Right ventricle myocardium superior (tissue), 1 donor: ENCODE measurements around the gene GPC6. TPM values are rescaled to one million over a fixed set of nuclear protein-coding genes. Genes with fewer than 3 reads are reported as not detected.
A peak's percentile ranks its signal among the peaks of the same experiment; 100 is the strongest.

Source experiments
- ATAC-seq: fragments of 200-7000 bp; cut with Tn5 transposase; one replicate; pipeline ENCODE4 v1.9.1; 2020; ENCODE audit warnings: mild to moderate bottlenecking; ENCODE audit not compliant: poor library complexity
- DNase-seq: peaks from one replicate; pipeline ENCODE4 v3.0.0-alpha.2; 2020
- intact Hi-C: fragments of 100-400 bp; cut with DNase I; formaldehyde crosslinking; loops from one replicate; pipeline ENCODE4 v1.11.2; 2022
- total RNA-seq: library from RNA; stranded (reverse); fragmentation: NEBNext Ultra II Directional; extraction: Animal tissue kit (Norgen Biotek cat#: 25700); gene quantifications from one replicate; pipeline ENCODE4 v1.2.1, GENCODE V29; 2021
- donor health status: DM: no; HTN: yes; CAD: no; lungs with severe emphysema.

Gene GPC6
- total RNA-seq, 1 donor from 2014 or later, result 3.3 TPM

DNA sequence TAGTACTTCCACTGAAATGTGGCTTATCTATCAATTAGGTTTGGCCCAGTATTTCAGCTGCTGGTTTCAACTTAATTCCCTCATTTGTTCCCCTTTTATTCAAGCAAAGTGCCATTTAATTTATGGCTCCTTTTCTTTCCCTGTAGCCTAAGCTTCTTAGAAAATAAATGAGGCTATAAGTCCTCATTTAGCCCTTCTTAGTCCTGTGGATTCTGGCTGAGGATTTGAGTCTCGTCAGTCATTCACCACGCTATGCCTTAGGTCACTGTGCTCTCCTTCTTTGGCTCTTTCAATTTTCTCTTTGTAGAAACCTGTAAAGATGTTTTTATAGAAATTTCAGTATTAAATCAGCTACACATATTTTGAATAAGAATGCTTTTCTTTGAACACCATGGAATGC is 579.1 kb downstream of the GPC6 start:
- no peak for ATAC-seq
- intact Hi-C loops, result no loop called here

DNA sequence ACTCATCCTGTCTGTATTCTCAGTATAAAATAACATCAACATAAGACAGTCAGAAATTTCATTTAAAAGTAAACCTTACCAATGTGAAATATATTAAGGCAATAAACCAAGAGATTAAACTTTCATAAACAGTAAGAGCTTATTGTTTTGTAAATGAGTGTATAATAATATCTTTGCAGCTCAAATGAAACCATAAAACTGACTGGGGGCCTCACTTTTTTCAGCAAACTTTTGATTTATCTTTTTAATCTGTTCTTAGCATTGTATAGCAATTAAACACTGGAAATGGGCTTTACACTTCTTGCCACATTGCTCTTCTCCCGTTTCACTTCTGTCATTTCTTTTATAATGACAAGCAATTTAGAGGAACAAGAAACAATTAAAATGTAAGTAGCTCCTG is 580.3 kb downstream of the GPC6 start:
- no peak for ATAC-seq

More for the DNA sequence above, 579.1 kb downstream of the GPC6 start:
- no peak for DNase-seq

GRCh38 chr13:93810264-93810663 is 583.7 kb downstream of the GPC6 start:
- DNase-seq, result no peak
- intact Hi-C loops, result no loop called here
- no peak for ATAC-seq

More for the DNA sequence above, 580.3 kb downstream of the GPC6 start:
- DNase-seq, result no peak
- intact Hi-C loops, result no loop called here

- ATAC-seq (no peak), DNase-seq (no peak)
- intact Hi-C loops, result no loop called here
Observed at GRCh38 chr13:93811071-93811737, 584.6 kb downstream of the GPC6 start.

GRCh38 chr13:93811738-93812112 is 585.1 kb downstream of the GPC6 start:
- ATAC-seq (no peak), DNase-seq (no peak)
- intact Hi-C loops, result no loop called here

- DNase-seq, result no peak
- ATAC-seq, result no peak
- intact Hi-C loops, result no loop called here
Observed at GRCh38 chr13:93814658-93815057, 588.1 kb downstream of the GPC6 start.

DNA sequence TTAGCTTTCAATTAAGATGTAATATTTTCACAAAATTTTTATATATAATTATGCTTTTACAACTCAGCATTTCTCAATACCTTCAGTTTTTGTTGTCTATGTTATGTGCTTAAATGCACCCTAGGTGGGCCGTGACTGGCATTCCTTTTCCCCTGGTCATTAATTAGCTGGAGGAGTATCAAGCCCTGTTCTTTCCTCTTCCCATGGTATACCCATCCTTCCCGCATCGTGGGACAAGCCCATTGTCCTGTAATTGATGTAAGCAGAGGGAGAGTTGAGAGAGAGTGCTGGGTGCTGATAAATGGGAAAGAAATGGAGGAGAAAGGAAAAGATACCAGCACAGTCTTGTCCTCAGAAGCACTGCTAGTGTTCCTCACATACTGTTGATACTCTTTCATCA is 591.7 kb downstream of the GPC6 start:
- intact Hi-C loops, result no loop called here
- ATAC-seq (no peak), DNase-seq (no peak)

DNA sequence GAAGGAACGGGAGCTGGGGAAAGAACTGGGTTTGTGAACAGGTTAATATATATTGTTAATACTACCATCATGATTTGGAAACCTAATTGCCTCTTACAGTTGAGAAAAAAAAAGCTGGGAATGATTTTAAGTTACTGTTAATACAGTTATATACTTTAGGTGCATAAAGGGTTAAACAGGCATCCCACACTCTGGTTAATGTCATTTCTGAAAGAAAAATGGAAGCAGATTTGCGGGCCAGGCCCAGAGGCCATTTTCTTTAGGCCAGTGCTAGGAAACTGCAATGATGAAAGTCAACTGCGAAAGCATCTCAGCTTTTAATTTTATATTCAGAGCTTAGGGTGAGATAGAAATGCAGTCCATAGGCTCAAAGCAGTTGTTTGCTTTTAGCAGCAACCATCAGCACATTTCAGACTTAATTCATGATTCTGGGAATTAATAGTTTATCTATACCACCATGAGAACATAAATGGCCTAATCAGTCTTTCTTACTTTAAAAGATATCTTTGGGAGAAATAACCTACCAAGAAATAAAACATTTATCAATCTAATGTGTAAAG is 592.8 kb downstream of the GPC6 start:
- intact Hi-C loops, result no loop called here
- ATAC-seq (no peak), DNase-seq (no peak)

GRCh38 chr13:93824286-93824685 is 597.7 kb downstream of the GPC6 start:
- intact Hi-C loops, result no loop called here
- DNase-seq (no peak), ATAC-seq (no peak)

GRCh38 chr13:93834051-93834450 is 607.4 kb downstream of the GPC6 start:
- intact Hi-C loops, result no loop called here
- DNase-seq (no peak), ATAC-seq (no peak)

DNA sequence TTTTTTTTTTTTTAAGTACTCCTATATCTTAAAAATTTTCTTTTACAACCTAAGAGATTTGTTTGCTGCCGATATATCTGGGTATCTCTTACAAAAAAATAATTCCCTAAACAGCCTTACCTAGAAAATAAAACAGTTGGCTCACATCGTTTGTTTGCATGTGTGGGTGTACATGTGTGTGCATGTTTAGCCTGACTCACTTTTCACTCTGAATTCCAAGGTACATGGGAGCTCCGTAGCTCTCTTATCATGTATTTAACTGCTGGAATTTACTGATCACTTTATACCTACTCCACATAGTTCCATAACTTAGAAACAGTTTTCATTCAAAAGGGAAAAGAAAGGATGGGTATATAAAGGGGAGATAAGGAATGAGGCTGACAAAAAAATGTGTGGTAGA is 616.5 kb downstream of the GPC6 start:
- DNase-seq, result no peak
- ATAC-seq, result no peak
- intact Hi-C loops, result no loop called here

DNA sequence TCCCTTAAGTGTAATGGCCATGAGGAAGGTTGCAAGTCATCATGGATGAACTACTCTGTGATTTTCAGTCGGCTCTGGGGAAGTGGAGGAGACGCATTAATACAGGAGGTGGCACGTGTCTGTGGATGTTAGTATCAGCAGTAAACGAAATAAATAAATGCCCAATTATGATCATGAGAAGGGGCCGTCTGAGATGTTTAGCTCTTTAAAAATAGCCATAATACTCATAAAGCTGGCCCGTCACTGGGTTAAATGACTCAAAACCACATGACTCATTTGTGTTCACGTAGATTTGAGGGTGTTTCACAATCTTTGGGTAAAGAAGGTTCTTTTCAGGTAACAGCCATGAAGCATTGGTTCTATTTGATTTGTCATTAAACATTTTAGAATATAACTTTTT is 620.6 kb downstream of the GPC6 start:
- ATAC-seq, result no peak
- no peak for DNase-seq
- intact Hi-C loops, result no loop called here

DNA sequence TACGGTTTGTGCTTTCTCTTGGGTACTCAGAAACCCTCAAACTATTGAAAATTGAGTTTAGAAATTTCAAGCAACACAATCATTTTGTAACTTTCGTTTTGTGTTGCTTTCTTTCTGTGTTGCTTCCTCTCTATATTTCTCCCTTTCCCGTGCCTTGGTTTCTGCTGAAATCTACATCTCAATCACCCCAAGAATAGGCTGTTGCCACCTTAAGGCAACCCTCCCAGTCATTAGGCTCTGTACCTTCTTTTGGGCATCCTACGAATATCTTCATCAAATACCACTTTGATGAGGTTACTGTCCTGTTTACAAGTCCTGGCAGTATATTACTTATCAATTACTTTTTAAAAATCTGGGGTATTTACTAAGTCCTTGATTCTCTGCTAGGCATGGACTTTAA is 621.6 kb downstream of the GPC6 start:
- DNase-seq, result no peak
- intact Hi-C loops, result no loop called here
- no peak for ATAC-seq

- ATAC-seq (no peak), DNase-seq (no peak)
- intact Hi-C loops, result no loop called here
Observed at GRCh38 chr13:93851236-93851635, 624.6 kb downstream of the GPC6 start.

GRCh38 chr13:93853912-93854311 is 627.3 kb downstream of the GPC6 start:
- ATAC-seq (no peak), DNase-seq (no peak)
- intact Hi-C loops, result no loop called here

DNA sequence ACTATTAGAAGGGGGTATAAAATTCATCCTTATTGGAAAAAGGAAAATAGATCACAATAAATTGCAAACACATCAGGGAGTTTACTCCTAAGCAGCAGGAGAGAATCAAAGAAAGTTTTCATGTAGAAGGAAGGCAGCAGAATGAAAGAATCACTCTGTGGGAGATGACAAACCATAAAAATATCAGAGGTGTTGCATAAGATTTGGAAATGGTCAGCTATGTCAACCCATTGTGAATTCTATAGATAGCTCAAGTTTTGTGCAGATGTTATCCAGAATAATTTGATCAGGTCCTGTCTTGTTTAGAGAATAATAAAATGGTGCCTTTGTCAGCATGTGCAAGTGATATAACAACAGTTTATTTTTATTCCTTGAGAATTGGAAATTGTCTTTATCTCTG is 630.5 kb downstream of the GPC6 start:
- ATAC-seq, result no peak
- no peak for DNase-seq
- intact Hi-C loops, result no loop called here

DNA sequence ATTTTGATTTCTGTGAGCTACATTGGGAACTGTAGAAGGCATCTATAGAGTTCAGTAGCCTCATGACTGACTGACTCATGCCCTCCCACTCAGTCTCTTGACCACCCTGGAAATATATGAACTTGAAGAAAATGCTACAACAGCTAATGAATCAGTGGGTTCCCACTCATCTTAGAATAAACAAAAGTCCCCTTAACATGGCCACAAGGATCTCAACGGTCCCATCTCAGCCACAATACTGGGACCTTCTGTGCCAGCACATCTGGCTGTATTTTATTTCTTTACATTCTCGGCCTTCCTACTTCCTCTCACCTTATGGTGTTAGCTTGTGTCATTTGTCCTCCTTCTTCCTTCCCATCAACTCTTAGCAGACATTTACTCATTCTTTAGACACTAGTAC is 633.1 kb downstream of the GPC6 start:
- DNase-seq, result no peak
- intact Hi-C loops, result no loop called here

GRCh38 chr13:93861818-93862217 is 635.2 kb downstream of the GPC6 start:
- intact Hi-C loops, result no loop called here
- DNase-seq (no peak), ATAC-seq (peak; percentile 46)

More for the DNA sequence above, 633.1 kb downstream of the GPC6 start:
- ATAC-seq, result no peak

GRCh38 chr13:93862259-93862658 is 635.7 kb downstream of the GPC6 start:
- intact Hi-C loops, result no loop called here
- no peak for ATAC-seq
- DNase-seq, result no peak

DNA sequence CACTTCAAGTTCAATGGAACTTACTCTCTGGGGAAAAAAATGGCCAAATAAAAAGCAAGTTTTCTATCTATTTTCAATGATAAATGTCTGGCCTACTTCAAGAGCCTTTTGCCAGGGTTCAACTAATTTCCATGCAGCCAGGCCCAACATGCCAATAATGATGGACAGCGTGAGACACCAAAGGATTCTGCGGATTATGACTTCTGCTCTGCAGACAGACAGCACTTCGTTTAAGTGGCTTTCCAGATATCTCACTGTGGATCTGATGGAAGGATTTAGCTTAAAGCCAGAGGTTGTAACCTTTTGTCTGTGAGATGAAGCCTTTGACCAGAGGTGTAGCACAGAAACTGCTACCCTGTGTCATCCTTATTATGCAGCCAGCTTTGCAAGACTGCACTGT is 638.6 kb downstream of the GPC6 start:
- intact Hi-C loops, result no loop called here

GRCh38 chr13:93867481-93867880 is 640.9 kb downstream of the GPC6 start:
- DNase-seq (no peak), ATAC-seq (no peak)
- intact Hi-C loops, result no loop called here

More for the DNA sequence above, 638.6 kb downstream of the GPC6 start:
- ATAC-seq, result no peak
- no peak for DNase-seq
